GM23338 (cell line): Measurements from ENCODE around the gene CLDN10. TPM values are rescaled to one million over a fixed set of nuclear protein-coding genes. Genes with fewer than 3 reads are reported as not detected.

Source experiments
- ATAC-seq: fragments of 200-7000 bp; cut with Tn5 transposase; 3 replicates; pipeline ENCODE4 v1.9.1; 2020
- DNase-seq: peaks from one replicate; pipeline ENCODE4 v3.0.0-alpha.2; 2015; ENCODE audit warnings: low spot score
- H2AFZ ChIP-seq: fragments of 200-600 bp; sonication (generic); 2 replicates; pipeline ENCODE4 v1.8.0; 2016; ENCODE audit warnings: antibody characterized with exemption, mild to moderate bottlenecking, moderate library complexity
- H3F3A ChIP-seq: fragments of 200-600 bp; sonication (generic); replicated peaks from 2 replicates; pipeline ENCODE4 v1.8.0; 2017; ENCODE audit warnings: antibody characterized with exemption, mixed run types, low read depth
- H3K27ac ChIP-seq: fragments of 200-600 bp; sonication (generic); 2 replicates; pipeline ENCODE4 v1.6.1; 2016; ENCODE audit warnings: low read depth
- H3K27me3 ChIP-seq: fragments of 200-600 bp; sonication (generic); 2 replicates; pipeline ENCODE4 v1.8.0; 2016; ENCODE audit warnings: mild to moderate bottlenecking, mixed run types, moderate library complexity; ENCODE audit not compliant: insufficient read depth
- H3K36me3 ChIP-seq: fragments of 200-600 bp; sonication (generic); 2 replicates; pipeline ENCODE4 v1.8.0; 2016; ENCODE audit warnings: mild to moderate bottlenecking; ENCODE audit not compliant: insufficient read depth
- H3K4me1 ChIP-seq: fragments of 200-600 bp; sonication (generic); 2 replicates; pipeline ENCODE4 v1.8.0; 2016; ENCODE audit warnings: mild to moderate bottlenecking, moderate library complexity; ENCODE audit not compliant: insufficient read depth
- H3K4me2 ChIP-seq: fragments of 200-600 bp; sonication (generic); 2 replicates; pipeline ENCODE4 v1.7.1; 2017; ENCODE audit warnings: mixed run types
- H3K4me3 ChIP-seq: fragments of 200-600 bp; sonication (generic); 2 replicates; pipeline ENCODE4 v1.6.1; 2016; ENCODE audit warnings: mixed run types
- H3K79me2 ChIP-seq: fragments of 200-600 bp; sonication (generic); replicated peaks from 2 replicates; pipeline ENCODE4 v1.8.0; 2017; ENCODE audit warnings: mild to moderate bottlenecking; ENCODE audit not compliant: insufficient read depth
- H3K9me2 ChIP-seq: fragments of 200-600 bp; sonication (generic); 2 replicates; pipeline ENCODE4 v1.8.0; 2017; ENCODE audit not compliant: insufficient read depth
- H4K20me1 ChIP-seq: fragments of 200-600 bp; sonication (generic); replicated peaks from 2 replicates; pipeline ENCODE4 v1.8.0; 2017; ENCODE audit warnings: mild to moderate bottlenecking; ENCODE audit not compliant: insufficient read depth
- H3K27ac Mint-ChIP-seq: 2 replicates; pipeline ENCODE4 v1.8.0; 2020; ENCODE audit warnings: inconsistent platforms, mild to moderate bottlenecking, moderate library complexity, mixed read lengths
- H3K27me3 Mint-ChIP-seq: 3 replicates; pipeline ENCODE4 v1.8.0; 2022; ENCODE audit warnings: low read depth, mild to moderate bottlenecking, moderate library complexity, mixed read lengths, inconsistent platforms; ENCODE audit not compliant: insufficient read depth, poor library complexity
- H3K36me3 Mint-ChIP-seq: 3 replicates; pipeline ENCODE4 v1.8.0; 2021; ENCODE audit warnings: low read depth, mild to moderate bottlenecking, inconsistent platforms, moderate library complexity, mixed read lengths
- H3K4me1 Mint-ChIP-seq: 3 replicates; pipeline ENCODE4 v1.8.0; 2020; ENCODE audit warnings: mild to moderate bottlenecking, inconsistent platforms, mixed read lengths
- H3K4me3 Mint-ChIP-seq: 3 replicates; pipeline ENCODE4 v1.8.0; 2021; ENCODE audit warnings: moderate library complexity, mild to moderate bottlenecking, inconsistent platforms, mixed read lengths
- H3K9me3 Mint-ChIP-seq: 3 replicates; pipeline ENCODE4 v1.8.0; 2020; ENCODE audit warnings: moderate library complexity, mild to moderate bottlenecking, inconsistent platforms, mixed read lengths
- CREB1 ChIP-seq: fragments of 250-450 bp; sonication (Bioruptor Pico); IDR thresholded peaks from 2 replicates; pipeline ENCODE4 v1.5.0; 2020; ENCODE audit warnings: low read depth, mild to moderate bottlenecking, moderate library complexity
- EZH2phosphoT487 ChIP-seq: fragments of 200-600 bp; sonication (generic); IDR thresholded peaks from one replicate; pipeline ENCODE4 v1.8.1; 2018; ENCODE audit warnings: antibody characterized with exemption; ENCODE audit not compliant: unreplicated experiment
- NANOG ChIP-seq: IDR thresholded peaks from 2 replicates; pipeline ENCODE4 v1.6.1; 2016; ENCODE audit warnings: antibody characterized with exemption, borderline replicate concordance
- STAT1 ChIP-seq: IDR thresholded peaks from one replicate; pipeline ENCODE4 v1.6.1; 2016; ENCODE audit warnings: antibody characterized with exemption; ENCODE audit not compliant: unreplicated experiment
- ZNF114 ChIP-seq: fragments of 250-450 bp; sonication (Bioruptor Pico); IDR thresholded peaks from 2 replicates; pipeline ENCODE4 v1.5.0; 2020; ENCODE audit warnings: mild to moderate bottlenecking, moderate library complexity
- polyA plus RNA-seq: library from polyadenylated mRNA; unstranded; fragments of >200 nt; fragmentation: Nextera tagmentation; extraction: Ambion mirVana; gene quantifications from 2 replicates; pipeline ENCODE4 v1.2.1, GENCODE V29; 2016
- total RNA-seq: library from RNA; depleted of rRNA; stranded (reverse); fragments of >200 nt; shearing (Covaris generic); gene quantifications from 2 replicates; pipeline ENCODE4 v1.2.3, GENCODE V29; 2014
- TF ChIP-seq, protein P1 (sequence below): IDR thresholded peaks from one replicate; pipeline ENCODE4 v1.6.1; 2018; ENCODE audit warnings: antibody characterized with exemption; ENCODE audit not compliant: unreplicated experiment
- TF ChIP-seq, protein P2 (sequence below), 2 experiments: fragments of 200-600 bp in 1 of 2; sonication (generic) in 1 of 2; conservative IDR thresholded peaks; 2 replicates each; pipeline versions ENCODE4 v1.5.1 to v1.6.1; 2016 to 2017; ENCODE audit warnings: antibody characterized with exemption in 2 of 2, low read depth in 2 of 2, mild to moderate bottlenecking in 2 of 2, moderate library complexity in 1 of 2

The CLDN10 gene
- total and polyA plus RNA-seq, 2 experiments from 2014 or later: 34.7 to 65.9 TPM

GRCh38 chr13:95568131-95568530 lies 15.6 kb downstream of the CLDN10 start (continued):
- TF ChIP-seq, protein P1, sequence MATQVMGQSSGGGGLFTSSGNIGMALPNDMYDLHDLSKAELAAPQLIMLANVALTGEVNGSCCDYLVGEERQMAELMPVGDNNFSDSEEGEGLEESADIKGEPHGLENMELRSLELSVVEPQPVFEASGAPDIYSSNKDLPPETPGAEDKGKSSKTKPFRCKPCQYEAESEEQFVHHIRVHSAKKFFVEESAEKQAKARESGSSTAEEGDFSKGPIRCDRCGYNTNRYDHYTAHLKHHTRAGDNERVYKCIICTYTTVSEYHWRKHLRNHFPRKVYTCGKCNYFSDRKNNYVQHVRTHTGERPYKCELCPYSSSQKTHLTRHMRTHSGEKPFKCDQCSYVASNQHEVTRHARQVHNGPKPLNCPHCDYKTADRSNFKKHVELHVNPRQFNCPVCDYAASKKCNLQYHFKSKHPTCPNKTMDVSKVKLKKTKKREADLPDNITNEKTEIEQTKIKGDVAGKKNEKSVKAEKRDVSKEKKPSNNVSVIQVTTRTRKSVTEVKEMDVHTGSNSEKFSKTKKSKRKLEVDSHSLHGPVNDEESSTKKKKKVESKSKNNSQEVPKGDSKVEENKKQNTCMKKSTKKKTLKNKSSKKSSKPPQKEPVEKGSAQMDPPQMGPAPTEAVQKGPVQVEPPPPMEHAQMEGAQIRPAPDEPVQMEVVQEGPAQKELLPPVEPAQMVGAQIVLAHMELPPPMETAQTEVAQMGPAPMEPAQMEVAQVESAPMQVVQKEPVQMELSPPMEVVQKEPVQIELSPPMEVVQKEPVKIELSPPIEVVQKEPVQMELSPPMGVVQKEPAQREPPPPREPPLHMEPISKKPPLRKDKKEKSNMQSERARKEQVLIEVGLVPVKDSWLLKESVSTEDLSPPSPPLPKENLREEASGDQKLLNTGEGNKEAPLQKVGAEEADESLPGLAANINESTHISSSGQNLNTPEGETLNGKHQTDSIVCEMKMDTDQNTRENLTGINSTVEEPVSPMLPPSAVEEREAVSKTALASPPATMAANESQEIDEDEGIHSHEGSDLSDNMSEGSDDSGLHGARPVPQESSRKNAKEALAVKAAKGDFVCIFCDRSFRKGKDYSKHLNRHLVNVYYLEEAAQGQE: no peak

GRCh38 chr13:95570016-95570415 lies 17.5 kb downstream of the CLDN10 start:
- Histone ChIP-seq H4K20me1 (peaks cover 17% of the 10 kb centered on the region), H3K27me3 (no peaks in the 10 kb centered on the region), H3K36me3 (no peaks in the 10 kb centered on the region), H2AFZ (no peak overlapping the region), H3K4me1 (no peaks in the 10 kb centered on the region), H3K27ac (no peak overlapping the region), H3K4me3 (no peak overlapping the region), H3F3A (no peaks in the 10 kb centered on the region), H3K9me2 (no peaks in the 10 kb centered on the region), H3K4me2 (no peak overlapping the region), H3K79me2 (no peaks in the 10 kb centered on the region)
- Mint-ChIP-seq H3K27me3 (no peaks in the 10 kb centered on the region), H3K9me3 (0 out of 3 replicates have a peak, but pooled peaks cover 2% of the 10 kb centered on the region), H3K4me1 (peaks cover 3% of the 10 kb centered on the region; the same call in 1 of the 3 replicates), H3K36me3 (peaks cover 34% of the 10 kb centered on the region), H3K27ac (no peak overlapping the region), H3K4me3 (no peak overlapping the region)
- TF ChIP-seq EZH2phosphoT487 (no peak), CREB1 (CRISPR knock-in tag) (no peak), NANOG (no peak), STAT1 (no peak)
- TF ChIP-seq, protein P2, sequence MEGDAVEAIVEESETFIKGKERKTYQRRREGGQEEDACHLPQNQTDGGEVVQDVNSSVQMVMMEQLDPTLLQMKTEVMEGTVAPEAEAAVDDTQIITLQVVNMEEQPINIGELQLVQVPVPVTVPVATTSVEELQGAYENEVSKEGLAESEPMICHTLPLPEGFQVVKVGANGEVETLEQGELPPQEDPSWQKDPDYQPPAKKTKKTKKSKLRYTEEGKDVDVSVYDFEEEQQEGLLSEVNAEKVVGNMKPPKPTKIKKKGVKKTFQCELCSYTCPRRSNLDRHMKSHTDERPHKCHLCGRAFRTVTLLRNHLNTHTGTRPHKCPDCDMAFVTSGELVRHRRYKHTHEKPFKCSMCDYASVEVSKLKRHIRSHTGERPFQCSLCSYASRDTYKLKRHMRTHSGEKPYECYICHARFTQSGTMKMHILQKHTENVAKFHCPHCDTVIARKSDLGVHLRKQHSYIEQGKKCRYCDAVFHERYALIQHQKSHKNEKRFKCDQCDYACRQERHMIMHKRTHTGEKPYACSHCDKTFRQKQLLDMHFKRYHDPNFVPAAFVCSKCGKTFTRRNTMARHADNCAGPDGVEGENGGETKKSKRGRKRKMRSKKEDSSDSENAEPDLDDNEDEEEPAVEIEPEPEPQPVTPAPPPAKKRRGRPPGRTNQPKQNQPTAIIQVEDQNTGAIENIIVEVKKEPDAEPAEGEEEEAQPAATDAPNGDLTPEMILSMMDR (conservative IDR thresholded peaks at IDR 0.05; ENCODE audit: low read depth in 2 of 2): no peak
- no peak for DNase-seq
- no peak for ATAC-seq

- no peak overlapping the region; the same call in 1 of the 2 replicates for H3K27ac ChIP-seq
- Mint-ChIP-seq H3K9me3 (no peaks in the 10 kb centered on the region), H3K27ac (no peak overlapping the region; the same call in 1 of the 2 replicates), H3K36me3 (peaks cover 21% of the 10 kb centered on the region), H3K4me3 (no peak overlapping the region), H3K27me3 (peaks cover 2% of the 10 kb centered on the region), H3K4me1 (peaks cover 3% of the 10 kb centered on the region; the same call in 1 of the 3 replicates)
- peaks cover 14% of the 10 kb centered on the region for H4K20me1 ChIP-seq
- ATAC-seq (no peak; the same call in 2 of the 3 replicates), DNase-seq (no peak)
- H3K36me3 ChIP-seq: no peaks in the 10 kb centered on the region; the same call in 1 of the 2 replicates
- no peaks in the 10 kb centered on the region for H3F3A ChIP-seq
- H3K9me2 ChIP-seq: no peaks in the 10 kb centered on the region
- H3K4me3 ChIP-seq: no peak overlapping the region
- H3K79me2 ChIP-seq: no peaks in the 10 kb centered on the region
- H3K4me1 ChIP-seq: no peaks in the 10 kb centered on the region
- H2AFZ ChIP-seq: no peak overlapping the region
- no peaks in the 10 kb centered on the region for H3K27me3 ChIP-seq
- no peak overlapping the region for H3K4me2 ChIP-seq
- TF ChIP-seq, protein P1: no peak
- TF ChIP-seq CREB1 (CRISPR knock-in tag) (no peak), ZNF114 (CRISPR knock-in tag) (no peak), STAT1 (no peak), EZH2phosphoT487 (no peak)
Observed at GRCh38 chr13:95571941-95572340, 19.4 kb downstream of the CLDN10 start.
